GM18858 (cell line): ENCODE measurements around the gene RASA3.
"Not testable (repeated sequence)": the region's sequence is repeated elsewhere in the genome, so short reads cannot be mapped to it uniquely, and the experiment has no call there.

ENCODE experiments used
- ATAC-seq: cut with Tn5 transposase; IDR thresholded peaks from one replicate; pipeline ENCODE4 v1.9.1; 2021; ENCODE audit not compliant: unreplicated experiment

RASA3 gene

DNA sequence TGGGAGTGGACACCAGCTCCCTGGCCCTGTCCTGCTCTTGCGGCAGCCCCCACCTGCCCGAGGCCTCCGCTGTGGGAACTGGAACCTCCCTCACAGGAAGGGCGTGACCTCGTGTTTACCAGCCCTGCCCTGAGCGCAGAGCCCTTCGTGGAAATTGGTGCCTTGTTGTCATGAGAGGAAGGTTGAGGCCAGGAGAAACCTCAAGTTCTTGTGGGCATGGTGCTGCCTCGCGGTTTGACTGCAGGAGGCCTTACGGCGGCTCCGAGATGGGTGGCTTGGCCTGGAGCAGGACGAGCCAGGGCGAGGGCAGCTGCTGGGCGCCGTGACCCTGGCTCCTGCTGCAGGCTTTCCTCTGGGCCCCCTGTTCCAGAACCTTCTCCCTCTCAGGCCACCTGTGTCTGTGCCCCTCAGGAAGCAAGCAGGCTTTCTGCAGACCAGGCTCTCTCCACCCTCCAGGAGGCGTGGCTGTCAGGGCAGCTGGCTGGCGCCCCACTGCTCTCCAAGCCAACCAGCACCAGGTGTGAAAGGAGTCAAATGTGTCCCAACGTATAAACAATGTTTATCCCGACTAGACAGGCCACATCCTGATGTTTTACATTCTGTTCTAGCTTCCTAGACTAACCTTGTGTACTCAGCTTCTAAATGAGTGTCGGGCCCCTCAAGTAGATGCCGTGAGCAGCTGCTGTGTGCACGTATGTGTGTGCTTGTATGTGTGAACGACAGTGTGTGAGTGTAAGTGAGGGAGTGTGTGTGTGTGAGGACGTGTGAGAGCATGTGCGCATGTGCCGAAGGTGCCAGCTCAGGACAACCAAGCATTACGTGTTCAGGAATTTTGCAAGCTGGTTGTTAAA lies 10.4 kb upstream of the RASA3 start:
- no peak for ATAC-seq

GRCh38 chr13:114142137-114142550 lies 9.7 kb upstream of the RASA3 start:
- no peak for ATAC-seq

GRCh38 chr13:114141261-114141996 lies 9.0 kb upstream of the RASA3 start:
- ATAC-seq: no peak

GRCh38 chr13:114140906-114141250 lies 8.5 kb upstream of the RASA3 start:
- ATAC-seq: no peak

GRCh38 chr13:114140131-114140905 lies 7.9 kb upstream of the RASA3 start:
- no peak for ATAC-seq

- no peak for ATAC-seq
These were observed 4.2 kb upstream of the RASA3 start for GRCh38 chr13:114136576-114136975.

- ATAC-seq: no peak
These were observed 3.3 kb upstream of the RASA3 start for GRCh38 chr13:114135731-114136171.

DNA sequence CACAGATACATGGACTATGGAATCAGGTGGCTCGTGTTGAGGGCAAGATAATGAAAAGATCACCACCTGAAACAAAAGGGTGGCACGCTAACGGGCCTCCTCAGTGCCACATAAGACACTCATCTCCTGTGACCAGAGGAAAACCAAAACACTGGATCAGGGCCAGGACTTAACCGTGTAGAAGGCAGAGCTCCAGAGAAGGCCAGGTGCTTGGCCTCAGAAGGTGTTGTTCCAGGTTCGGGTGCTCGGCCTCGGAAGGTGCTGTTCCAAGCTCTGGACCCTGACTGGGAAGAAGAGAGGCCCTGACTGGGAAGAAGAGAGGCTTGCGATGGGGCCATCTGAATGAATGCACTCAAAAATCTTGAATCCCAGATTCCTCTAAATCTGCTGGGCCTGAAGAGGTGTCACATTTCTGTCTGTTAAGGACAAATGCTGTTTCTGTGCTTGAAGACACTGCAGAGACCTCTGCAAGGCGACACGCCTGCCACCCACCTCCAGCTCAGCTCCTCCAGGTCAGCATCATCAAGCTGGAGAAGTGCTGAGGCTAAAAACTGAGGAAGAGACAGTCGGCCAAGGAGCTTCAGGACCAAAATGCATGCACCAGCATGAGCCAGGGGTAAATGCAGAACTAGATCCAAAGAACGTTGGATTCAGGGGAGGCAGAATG lies 2.7 kb upstream of the RASA3 start:
- no peak for ATAC-seq

- no peak for ATAC-seq
These were observed 1.9 kb upstream of the RASA3 start for GRCh38 chr13:114134111-114134943.

DNA sequence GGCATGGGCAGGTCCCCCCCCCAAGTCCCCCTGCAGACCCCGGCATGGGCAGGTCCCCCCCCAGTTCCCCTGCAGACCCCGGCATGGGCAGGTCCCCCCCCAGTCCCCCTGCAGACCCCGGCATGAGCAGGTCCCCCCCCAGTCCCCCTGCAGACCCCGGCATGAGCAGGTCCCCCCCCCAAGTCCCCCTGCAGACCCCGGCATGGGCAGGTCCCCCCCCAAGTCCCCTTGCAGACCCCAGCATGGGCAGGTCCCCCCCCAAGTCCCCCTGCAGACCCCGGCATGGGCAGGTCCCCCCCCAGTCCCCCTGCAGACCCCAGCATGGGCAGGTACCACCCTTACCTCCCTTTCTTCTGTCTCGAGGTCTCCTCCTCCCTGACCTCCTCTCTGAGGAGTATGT lies 1.1 kb upstream of the RASA3 start:
- ATAC-seq: not testable (repeated sequence)

- not testable (repeated sequence) for ATAC-seq
These were observed 703 bp upstream of the RASA3 start for GRCh38 chr13:114133126-114133525.

GRCh38 chr13:114131583-114132418 lies 622 bp downstream of the RASA3 start:
- peak; percentile 0 for ATAC-seq

- no peak for ATAC-seq
These were observed 1.4 kb downstream of the RASA3 start for GRCh38 chr13:114130837-114131582.

DNA sequence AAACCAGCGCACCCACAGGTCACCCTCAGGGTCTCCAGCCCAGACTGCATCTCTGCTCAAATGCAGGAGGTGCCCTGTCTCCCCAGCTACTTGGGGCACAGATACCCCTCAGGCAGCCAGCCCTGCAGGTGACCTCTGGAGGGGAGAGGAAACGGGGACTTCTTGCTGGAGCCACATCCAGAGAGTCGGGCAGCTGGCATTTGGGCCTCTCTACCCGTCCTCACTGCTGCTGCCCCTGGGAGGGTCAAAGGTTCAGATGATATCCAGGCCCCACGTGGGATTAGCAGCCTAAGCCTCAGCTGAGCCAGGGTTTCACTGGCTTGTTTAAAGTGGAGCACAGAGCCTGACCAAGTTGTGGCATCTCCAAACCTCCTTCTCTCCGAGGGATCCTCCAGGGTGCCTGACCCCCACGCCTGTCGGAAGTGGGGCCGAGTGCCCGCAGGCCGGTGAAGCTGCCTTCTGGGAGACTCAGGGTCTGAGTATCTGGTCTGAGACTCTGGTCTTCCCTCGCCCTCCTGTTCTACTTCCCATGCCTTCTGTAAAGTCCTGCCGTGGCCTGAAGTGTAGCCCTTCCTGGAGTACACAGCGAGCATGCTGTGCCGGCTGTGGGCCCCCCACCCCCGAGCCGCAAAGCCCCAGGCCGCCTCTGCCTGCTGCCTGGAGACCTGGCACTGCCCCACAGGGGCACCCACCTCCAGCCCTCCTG lies 2.1 kb downstream of the RASA3 start:
- ATAC-seq: no peak

GRCh38 chr13:114129649-114130062 lies 2.8 kb downstream of the RASA3 start:
- ATAC-seq: no peak

DNA sequence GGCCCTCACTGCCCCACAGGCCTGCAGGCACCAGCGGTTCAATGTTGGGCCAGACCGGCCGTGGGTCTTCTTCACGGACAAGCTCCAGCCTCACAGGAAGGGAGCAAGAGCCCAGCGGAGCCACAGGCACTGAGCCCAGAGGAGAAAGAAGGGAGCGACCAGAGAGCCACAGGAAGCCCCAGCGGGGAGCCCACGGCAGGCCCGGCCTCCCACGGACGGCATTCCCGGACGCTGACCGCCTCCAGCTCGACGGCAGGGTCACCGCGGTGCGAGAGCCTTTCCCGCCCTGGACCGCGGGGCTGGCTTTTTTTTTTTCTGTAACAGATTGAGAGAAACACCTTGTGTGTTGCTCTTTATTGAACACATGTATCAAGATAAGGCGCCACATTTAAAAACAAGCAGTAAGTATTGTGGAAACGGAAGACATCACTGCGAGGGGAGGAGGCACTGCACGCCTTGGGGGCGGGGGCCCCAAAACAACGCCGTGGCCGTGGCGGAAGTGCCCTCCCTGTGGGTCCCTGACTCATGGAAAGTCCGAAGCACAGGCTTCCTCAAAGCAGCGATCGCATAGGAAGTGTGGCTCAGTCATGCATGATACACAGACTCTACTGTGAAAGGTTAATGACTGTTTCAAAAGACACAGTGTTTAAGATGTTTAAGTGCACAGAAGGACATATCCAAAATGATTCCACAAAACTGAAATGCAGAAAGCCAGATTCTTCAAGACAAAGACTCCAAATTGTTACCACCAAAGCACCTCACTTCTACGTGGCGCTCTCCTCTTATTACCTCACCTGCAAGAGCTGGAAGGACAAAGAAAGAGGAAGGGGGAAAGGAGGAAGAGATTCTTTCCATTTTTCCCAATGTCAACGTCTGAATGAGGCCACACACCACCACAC lies 3.5 kb downstream of the RASA3 start:
- peak; percentile 59 for ATAC-seq

DNA sequence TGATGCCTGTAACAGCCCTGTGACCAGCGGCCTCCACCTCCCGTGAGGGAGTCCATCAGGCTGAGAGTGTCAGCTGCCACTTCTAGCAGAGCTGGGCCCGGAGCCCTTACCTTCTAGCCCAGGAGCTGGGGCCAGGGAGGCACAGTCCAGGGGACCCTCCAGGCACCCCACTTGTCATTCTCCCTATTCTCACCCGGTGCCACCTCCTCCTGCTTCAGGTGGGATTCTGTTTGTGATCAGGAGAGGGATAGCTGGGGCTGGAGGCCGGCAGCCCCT lies 4.1 kb downstream of the RASA3 start:
- no peak for ATAC-seq
